ENCODE results near the gene ACTRT2. TPM values are rescaled to one million over a fixed set of nuclear protein-coding genes. Genes with fewer than 3 reads are reported as not detected.

Gene ACTRT2
- total RNA-seq (2021; fragmentation: NEBNext Ultra II Directional; extraction: Animal tissue kit (Norgen Biotek cat#: 25700)): not detected in 2 replicates
- not detected in 2 replicates for polyA plus RNA-seq (2011; rRNA removed)
- polyA plus RNA-seq (2011; cell fraction: cytosol; rRNA removed): not detected
- not detected for polyA plus RNA-seq (2011; cell fraction: nucleus; rRNA removed)
- polyA plus RNA-seq (2012, experiment 1 of 2): not detected in 4 replicates
- polyA plus RNA-seq (2012, experiment 2 of 2): 0.12 TPM
- polyA plus RNA-seq (2013, experiment 1 of 2): not detected
- not detected for polyA plus RNA-seq (2013, experiment 2 of 2)
- not detected in 2 replicates for polyA minus RNA-seq (2011; rRNA and poly(A)+ RNA removed)
- polyA minus RNA-seq (2011; cell fraction: cytosol; rRNA and poly(A)+ RNA removed): not detected
- not detected for polyA minus RNA-seq (2011; cell fraction: nucleus; rRNA and poly(A)+ RNA removed)
- long read RNA-seq, experiment 1: 0 reads
- long read RNA-seq, experiment 2: 0 reads

GRCh38 chr1:3021233-3021671, at the start of gene ACTRT2:
Gene ACTRT2 (plus strand): TSS chr1:3021467. CDS start chr1:3021687, 220 bp downstream.
- peaks cover 0 to 4% of the 10 kb centered on the region in 2 experiments for H4K20me1 ChIP-seq (replicated peaks in 1 of 2; ENCODE audit: control insufficient read depth in 1 of 2, insufficient read depth in 2 of 2, low read length in 2 of 2)

More at GRCh38 chr1:3021233-3021671, at the start of gene ACTRT2:
- Histone ChIP-seq H2BK5ac (ENCODE audit: low read depth, low read length) (no peak within 1 kb of the TSS), H2AFZ (ENCODE audit: low read length) (no peak within 1 kb of the TSS), H4K91ac (replicated peaks; ENCODE audit: insufficient read length, low read length) (peak within 1 kb of the TSS; percentile 53), H3K27me3 (replicated peaks in 1 of 4; ENCODE audit: control insufficient read depth in 3 of 4, extremely low read depth in 1 of 4, insufficient read depth in 3 of 4, low read length in 3 of 4) (no peaks in the 10 kb centered on the region), H4K8ac (ENCODE audit: extremely low read depth, insufficient read depth, low read length) (no peak within 1 kb of the TSS), H3K36me3 (ENCODE audit: control insufficient read depth in 2 of 4, insufficient read depth in 4 of 4, low read length in 3 of 4) (no peaks in the 10 kb centered on the region; a peak in 1 of 8 replicates), H2BK120ac (replicated peaks; ENCODE audit: low read depth, low read length) (no peak within 1 kb of the TSS), H3K18ac (ENCODE audit: extremely low read depth, low read length) (no peak within 1 kb of the TSS), H3K4me1 (replicated peaks in 1 of 4; ENCODE audit: control insufficient read depth in 3 of 4, insufficient read depth in 4 of 4, low read length in 3 of 4) (peaks cover 0 to 10% (median 0%) of the 10 kb centered on the region in 4 experiments; a peak in 1 of 7 replicates), H3K4me3 (ENCODE audit: extremely low read depth in 1 of 4, insufficient read depth in 2 of 4, low read depth in 3 of 4, low read length in 4 of 4) (no peak within 1 kb of the TSS), H3K27ac (ENCODE audit: low read depth, low read length) (no peak within 1 kb of the TSS), H2BK12ac (ENCODE audit: low read depth, low read length) (no peak within 1 kb of the TSS), H3K23me2 (ENCODE audit: low read depth, low read length) (peaks cover 7% of the 10 kb centered on the region; the same call in 1 of the 2 replicates), H2AK5ac (ENCODE audit: low read depth, low read length) (no peak within 1 kb of the TSS), H3K56ac (replicated peaks; ENCODE audit: insufficient read length, low read depth, low read length) (no peak within 1 kb of the TSS), H2BK20ac (ENCODE audit: low read length) (no peak within 1 kb of the TSS), H3K4me2 (ENCODE audit: insufficient read depth in 1 of 2, low read depth in 2 of 2, low read length in 2 of 2) (no peak within 1 kb of the TSS), H3K14ac (ENCODE audit: insufficient read length) (no peak within 1 kb of the TSS), H3K23ac (ENCODE audit: insufficient read length) (no peak within 1 kb of the TSS), H3K4ac (replicated peaks; ENCODE audit: insufficient read length, low read depth, low read length) (no peak within 1 kb of the TSS), H3K9me3 (ENCODE audit: insufficient read depth in 2 of 2, low read depth in 1 of 2, low read length in 1 of 2) (peaks cover 71 to 94% of the 10 kb centered on the region in 2 experiments), H3K79me1 (ENCODE audit: low read depth, low read length) (no peaks in the 10 kb centered on the region), H3K9ac (replicated peaks in 1 of 4; ENCODE audit: extremely low read depth in 1 of 4, low read depth in 3 of 4, low read length in 3 of 4) (no peak within 1 kb of the TSS), H3K79me2 (ENCODE audit: control insufficient read depth in 1 of 2, insufficient read depth in 2 of 2, low read length in 2 of 2) (no peaks in the 10 kb centered on the region), H2BK15ac (ENCODE audit: low read length) (no peak within 1 kb of the TSS), H4K5ac (ENCODE audit: insufficient read length, low read depth, low read length) (no peak within 1 kb of the TSS)
- no peak for DNase-seq (ENCODE audit: low read depth in 1 of 2, low spot score in 2 of 2)
- POLR2A ChIA-PET (ENCODE audit: partially characterized antibody): no interaction called here
- 60% methylated on average over 8 of the region's 8 CpGs; no CpG with 5 or more reads in 1 of the 2 experiments for WGBS, 2 experiments (ENCODE audit: extremely low coverage in 1 of 2, insufficient coverage in 1 of 2, insufficient read length in 1 of 2, insufficient replicate concordance in 2 of 2, low coverage in 1 of 2, low lambda C conversion rate in 2 of 2, missing lambda C conversion rate in 1 of 2)
- TF ChIP-seq SP4 (IDR thresholded peaks at IDR 0.05; ENCODE audit: low read length) (no peak), E2F6 (IDR thresholded peaks at IDR 0.05) (no peak), KDM5A (IDR thresholded peaks at IDR 0.05; ENCODE audit: low read length) (no peak), HDAC6 (IDR thresholded peaks at IDR 0.05; ENCODE audit: low read depth, low read length) (no peak), YY1 (IDR thresholded peaks at IDR 0.05; ENCODE audit: low read depth, low read length) (no peak), TAF1 (IDR thresholded peaks at IDR 0.05; ENCODE audit: low read depth, low read length) (no peak), EGR1 (IDR thresholded peaks at IDR 0.05; ENCODE audit: borderline replicate concordance, low read depth, low read length) (no peak), JUND (IDR thresholded peaks at IDR 0.05; ENCODE audit: low read length) (no peak), POLR2AphosphoS5 (IDR thresholded peaks at IDR 0.05; ENCODE audit: low read depth, low read length) (no peak), SRF (IDR thresholded peaks at IDR 0.05; ENCODE audit: low read depth, low read length) (no peak)
- TF ChIP-seq, protein P1, sequence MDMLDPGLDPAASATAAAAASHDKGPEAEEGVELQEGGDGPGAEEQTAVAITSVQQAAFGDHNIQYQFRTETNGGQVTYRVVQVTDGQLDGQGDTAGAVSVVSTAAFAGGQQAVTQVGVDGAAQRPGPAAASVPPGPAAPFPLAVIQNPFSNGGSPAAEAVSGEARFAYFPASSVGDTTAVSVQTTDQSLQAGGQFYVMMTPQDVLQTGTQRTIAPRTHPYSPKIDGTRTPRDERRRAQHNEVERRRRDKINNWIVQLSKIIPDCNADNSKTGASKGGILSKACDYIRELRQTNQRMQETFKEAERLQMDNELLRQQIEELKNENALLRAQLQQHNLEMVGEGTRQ (IDR thresholded peaks at IDR 0.05; ENCODE audit: low read length): no peak
- FAIRE-seq: no peak
- CTCF ChIA-PET (ENCODE audit: partially characterized antibody): interaction anchor here (1.4 kb wide), 1 partner anchor 403 kb away, joined by 3 read pairs; no protein-coding TSS in a partner anchor

Measured in H1 (cell line).